ENCODE data around the gene RAB39B.

The RAB39B gene

DNA sequence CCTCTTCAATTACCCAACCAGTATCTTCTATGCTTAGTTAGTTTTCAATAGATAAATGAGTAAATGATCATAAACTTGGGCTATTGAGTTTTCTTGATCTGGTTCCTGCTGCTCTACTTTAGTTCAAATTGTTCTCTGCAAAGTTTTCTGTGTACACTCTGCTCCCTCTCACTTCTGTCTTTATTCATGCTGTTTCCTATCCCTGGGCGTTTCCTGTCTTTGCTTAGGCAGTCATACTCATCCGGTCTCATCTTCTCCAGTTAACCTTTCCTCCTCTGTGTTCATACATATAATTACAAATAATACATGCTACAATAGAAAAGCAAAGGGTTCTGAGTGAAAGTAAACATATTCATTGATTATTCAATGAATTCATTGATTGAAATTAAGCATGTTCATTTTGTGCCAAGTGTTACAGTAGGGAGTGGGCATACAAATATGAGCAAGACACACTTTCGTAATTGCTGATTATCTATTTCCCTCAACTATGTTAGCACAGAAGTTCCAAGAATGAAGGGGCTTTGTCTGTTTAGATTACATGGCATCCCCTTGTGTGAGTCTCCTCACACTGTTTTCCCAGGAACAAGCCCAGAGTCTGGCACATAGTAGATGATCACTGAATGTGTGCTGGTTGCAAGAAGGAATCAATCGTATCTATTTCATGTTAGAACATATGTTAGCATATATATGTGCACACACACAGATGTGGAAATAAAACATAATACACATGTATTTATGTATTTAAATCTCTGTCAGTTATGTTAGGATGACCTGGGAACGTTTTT lies 1.1 kb downstream of the RAB39B start:
- no peak for DNase-seq (ENCODE audit: insufficient read length, low spot score)
- peak; percentile 73 for FAIRE-seq
- no peak for TF ChIP-seq CTCF (IDR thresholded peaks at IDR 0.05; ENCODE audit: insufficient read depth, missing control alignments)

GRCh38 chrX:155259752-155260151 lies 4.5 kb downstream of the RAB39B start:
- no peak for TF ChIP-seq CTCF (IDR thresholded peaks at IDR 0.05; ENCODE audit: insufficient read depth, missing control alignments)
- FAIRE-seq (no peak), DNase-seq (ENCODE audit: insufficient read length, low spot score) (no peak)

GRCh38 chrX:155251391-155251790 lies 12.9 kb downstream of the RAB39B start:
- no peak for FAIRE-seq
- TF ChIP-seq CTCF (IDR thresholded peaks at IDR 0.05; ENCODE audit: insufficient read depth, missing control alignments): no peak
- DNase-seq (ENCODE audit: insufficient read length, low spot score): no peak

DNA sequence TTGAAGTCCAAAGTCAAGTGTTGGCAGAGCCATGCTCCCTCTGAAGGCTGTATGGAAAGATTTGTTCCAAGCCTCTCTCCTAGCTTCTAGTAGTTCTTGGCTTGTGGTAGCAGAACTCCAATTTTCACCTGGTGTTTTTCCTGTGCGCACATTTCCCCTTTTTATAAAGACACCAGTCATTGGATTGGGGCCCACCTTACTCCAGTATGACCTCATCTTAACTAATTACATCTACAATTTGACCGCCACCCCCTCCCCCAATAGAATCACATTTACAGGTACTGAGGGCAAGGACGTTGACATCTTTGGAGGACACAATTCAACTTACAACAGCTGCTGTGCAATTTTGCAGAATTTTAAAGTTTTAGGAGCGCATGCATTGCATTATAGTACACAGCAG lies 16.8 kb downstream of the RAB39B start:
- no peak for DNase-seq (ENCODE audit: insufficient read length, low spot score)
- no peak for FAIRE-seq
- TF ChIP-seq CTCF (IDR thresholded peaks at IDR 0.05; ENCODE audit: insufficient read depth, missing control alignments): no peak

DNA sequence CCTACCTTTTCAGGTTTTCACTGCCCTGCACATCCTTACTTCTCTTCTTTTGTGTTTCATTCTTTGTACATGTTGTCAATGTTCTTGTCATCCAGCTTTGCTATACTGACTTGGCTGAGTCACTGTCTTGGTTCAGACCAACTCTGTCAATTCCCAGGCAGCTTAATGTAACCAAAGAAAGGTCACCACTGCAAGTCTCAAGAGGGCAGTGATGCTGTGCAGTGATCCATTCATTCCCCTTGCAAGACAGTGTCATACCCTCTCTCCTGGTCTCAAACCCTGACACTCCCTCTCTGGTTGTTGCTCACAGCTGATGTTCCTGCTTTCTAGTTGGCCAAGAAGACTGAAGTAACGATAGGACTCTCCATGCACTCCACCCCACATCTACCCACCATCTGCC lies 17.5 kb downstream of the RAB39B start:
- FAIRE-seq: no peak
- TF ChIP-seq CTCF (IDR thresholded peaks at IDR 0.05; ENCODE audit: insufficient read depth, missing control alignments): no peak
- DNase-seq (ENCODE audit: insufficient read length, low spot score): no peak

GRCh38 chrX:155242300-155242699 lies 22.0 kb downstream of the RAB39B start:
- no peak for TF ChIP-seq CTCF (IDR thresholded peaks at IDR 0.05; ENCODE audit: insufficient read depth, missing control alignments)
- no peak for DNase-seq (ENCODE audit: insufficient read length, low spot score)
- no peak for FAIRE-seq

DNA sequence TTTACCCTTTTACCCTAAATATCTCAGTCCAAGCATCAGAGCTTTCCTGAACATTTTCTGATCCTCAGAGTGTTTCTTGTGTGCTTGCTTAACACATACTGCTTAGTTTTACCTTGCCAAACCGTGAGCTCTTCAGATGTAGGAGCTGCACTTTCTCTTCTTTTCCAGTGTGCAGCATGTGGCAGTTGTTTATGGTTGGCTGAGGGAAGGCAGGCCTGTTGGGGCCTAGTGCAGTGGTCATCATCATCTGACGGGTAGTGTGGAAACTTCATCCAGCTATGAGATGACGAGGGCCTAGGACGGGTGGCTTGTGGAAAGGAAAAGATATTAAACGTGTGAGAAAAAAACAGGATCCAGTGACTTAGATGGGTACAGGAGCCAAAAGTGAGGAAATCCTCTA lies 26.6 kb downstream of the RAB39B start:
- TF ChIP-seq CTCF (IDR thresholded peaks at IDR 0.05; ENCODE audit: insufficient read depth, missing control alignments): no peak
- DNase-seq (ENCODE audit: insufficient read length, low spot score) (no peak), FAIRE-seq (no peak)
